ENCODE data around the gene RYR3.
"Not testable (repeated sequence)": the region's sequence is repeated elsewhere in the genome, so short reads cannot be mapped to it uniquely, and the experiment has no call there.

RYR3 gene

GRCh38 chr15:33788906-33789540, 478.3 kb downstream of the RYR3 start:
- no peak for FAIRE-seq

- no peak for FAIRE-seq
These were observed 483.7 kb downstream of the RYR3 start for GRCh38 chr15:33794453-33794852.

- no peak for FAIRE-seq
These were observed 484.3 kb downstream of the RYR3 start for GRCh38 chr15:33795070-33795469.

- no peak for FAIRE-seq
These were observed 486.9 kb downstream of the RYR3 start for GRCh38 chr15:33797651-33798050.

- no peak for FAIRE-seq
These were observed 491.2 kb downstream of the RYR3 start for GRCh38 chr15:33801954-33802353.

- FAIRE-seq = no peak
These were observed 496.9 kb downstream of the RYR3 start for GRCh38 chr15:33807665-33808064.

- no peak for FAIRE-seq
These were observed 498.1 kb downstream of the RYR3 start for GRCh38 chr15:33808720-33809457.

GRCh38 chr15:33810073-33810595, 499.4 kb downstream of the RYR3 start:
- no peak for FAIRE-seq

- no peak for FAIRE-seq
These were observed 500.0 kb downstream of the RYR3 start for GRCh38 chr15:33810806-33811205.

GRCh38 chr15:33813891-33814290, 503.1 kb downstream of the RYR3 start:
- FAIRE-seq = no peak

GRCh38 chr15:33819499-33819898, 508.7 kb downstream of the RYR3 start:
- FAIRE-seq = not testable (repeated sequence)

GRCh38 chr15:33822479-33822878, 511.7 kb downstream of the RYR3 start:
- FAIRE-seq = no peak

- FAIRE-seq = no peak
These were observed 512.4 kb downstream of the RYR3 start for GRCh38 chr15:33823119-33823518.

GRCh38 chr15:33825453-33825852, 514.7 kb downstream of the RYR3 start:
- FAIRE-seq = no peak

GRCh38 chr15:33826201-33826600, 515.4 kb downstream of the RYR3 start:
- FAIRE-seq = no peak

GRCh38 chr15:33830351-33830750, 519.6 kb downstream of the RYR3 start:
- no peak for FAIRE-seq

GRCh38 chr15:33831646-33832045, 520.9 kb downstream of the RYR3 start:
- FAIRE-seq = no peak

- no peak for FAIRE-seq
These were observed 524.4 kb downstream of the RYR3 start for GRCh38 chr15:33834892-33835743.

GRCh38 chr15:33837294-33837693, 526.5 kb downstream of the RYR3 start:
- no peak for FAIRE-seq

GRCh38 chr15:33839540-33839939, 528.8 kb downstream of the RYR3 start:
- FAIRE-seq = no peak

GRCh38 chr15:33840615-33841014, 529.8 kb downstream of the RYR3 start:
- no peak for FAIRE-seq

- no peak for FAIRE-seq
These were observed 533.4 kb downstream of the RYR3 start for GRCh38 chr15:33844186-33844585.

- no peak for FAIRE-seq
These were observed 533.8 kb downstream of the RYR3 start for GRCh38 chr15:33844597-33844996.
